SIG-M5 treated with dmso at 0.1 percent for 504 hours (cell line): Measurements from ENCODE around the gene HOXB8.

Experiments
- DNase-seq: peaks from one replicate; lab custom pipeline; 2025; ENCODE audit not compliant: unreplicated experiment; lab: John Stamatoyannopoulos, UW

HOXB8 gene

GRCh38 chr17:48569674-48570324 is 45.3 kb downstream of the HOXB8 start:
- no peak for DNase-seq

GRCh38 chr17:48569240-48569582 is 45.9 kb downstream of the HOXB8 start:
- no peak for DNase-seq

GRCh38 chr17:48568499-48569239 is 46.4 kb downstream of the HOXB8 start:
- DNase-seq: no peak

GRCh38 chr17:48567646-48568354 is 47.3 kb downstream of the HOXB8 start:
- no peak for DNase-seq

GRCh38 chr17:48567209-48567608 is 47.9 kb downstream of the HOXB8 start:
- no peak for DNase-seq

- DNase-seq: no peak
These were observed 48.4 kb downstream of the HOXB8 start for GRCh38 chr17:48566717-48567116.

GRCh38 chr17:48565925-48566710 is 49.0 kb downstream of the HOXB8 start:
- DNase-seq: no peak

GRCh38 chr17:48565022-48565554 is 50.0 kb downstream of the HOXB8 start:
- DNase-seq: no peak

- DNase-seq: no peak
These were observed 50.7 kb downstream of the HOXB8 start for GRCh38 chr17:48564188-48565021.

- DNase-seq: no peak
These were observed 51.3 kb downstream of the HOXB8 start for GRCh38 chr17:48563867-48564187.

GRCh38 chr17:48563385-48563838 is 51.7 kb downstream of the HOXB8 start:
- no peak for DNase-seq

GRCh38 chr17:48562934-48563333 is 52.2 kb downstream of the HOXB8 start:
- DNase-seq: no peak
